Upper lobe of left lung (tissue), 4 donors: ENCODE measurements around the gene DPF3.

ENCODE experiments used
- EP300 ChIP-seq, 4 donors: sonication (generic); formaldehyde crosslinking; IDR thresholded peaks; one replicate each; pipeline ENCODE4 v1.5.1; 2017; ENCODE audit warnings: antibody characterized with exemption in 4 of 4, control low read depth in 2 of 4
- POLR2A ChIP-seq, 4 donors: fragments of 450-650 bp; IDR thresholded peaks; one replicate each; pipeline ENCODE4 v1.5.1; 2016 to 2017; ENCODE audit warnings: antibody characterized with exemption in 4 of 4, mild to moderate bottlenecking in 2 of 4
- TF ChIP-seq, protein P1 (sequence below), 6 experiments: fragments of 450-650 bp in 4 of 6; fragments of 200-600 bp in 2 of 6; sonication (generic) in 2 of 6; IDR thresholded peaks; one replicate each; pipeline ENCODE4 v1.5.1; 2016 to 2019; ENCODE audit warnings: antibody characterized with exemption in 6 of 6

DNA sequence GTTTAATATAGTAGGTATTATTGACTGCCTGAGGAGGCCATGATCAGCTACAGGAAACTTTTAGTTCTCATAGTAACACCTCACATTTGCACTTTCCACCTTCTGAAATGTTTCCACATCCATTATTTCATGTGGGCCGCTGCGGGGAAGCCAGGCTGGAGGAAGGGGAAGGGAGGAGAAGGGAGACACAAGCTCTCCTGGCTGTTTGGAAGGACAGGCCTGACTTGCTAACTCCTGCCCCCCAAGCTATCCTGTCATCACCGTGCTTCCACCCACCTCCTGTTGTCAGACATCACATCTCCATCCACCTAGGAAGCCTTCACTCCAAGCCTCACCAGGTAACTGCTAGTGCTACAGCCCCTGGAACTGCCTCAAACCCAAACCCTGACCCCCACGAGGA is 9.5 kb downstream of the DPF3 start:
- TF ChIP-seq, protein P1, sequence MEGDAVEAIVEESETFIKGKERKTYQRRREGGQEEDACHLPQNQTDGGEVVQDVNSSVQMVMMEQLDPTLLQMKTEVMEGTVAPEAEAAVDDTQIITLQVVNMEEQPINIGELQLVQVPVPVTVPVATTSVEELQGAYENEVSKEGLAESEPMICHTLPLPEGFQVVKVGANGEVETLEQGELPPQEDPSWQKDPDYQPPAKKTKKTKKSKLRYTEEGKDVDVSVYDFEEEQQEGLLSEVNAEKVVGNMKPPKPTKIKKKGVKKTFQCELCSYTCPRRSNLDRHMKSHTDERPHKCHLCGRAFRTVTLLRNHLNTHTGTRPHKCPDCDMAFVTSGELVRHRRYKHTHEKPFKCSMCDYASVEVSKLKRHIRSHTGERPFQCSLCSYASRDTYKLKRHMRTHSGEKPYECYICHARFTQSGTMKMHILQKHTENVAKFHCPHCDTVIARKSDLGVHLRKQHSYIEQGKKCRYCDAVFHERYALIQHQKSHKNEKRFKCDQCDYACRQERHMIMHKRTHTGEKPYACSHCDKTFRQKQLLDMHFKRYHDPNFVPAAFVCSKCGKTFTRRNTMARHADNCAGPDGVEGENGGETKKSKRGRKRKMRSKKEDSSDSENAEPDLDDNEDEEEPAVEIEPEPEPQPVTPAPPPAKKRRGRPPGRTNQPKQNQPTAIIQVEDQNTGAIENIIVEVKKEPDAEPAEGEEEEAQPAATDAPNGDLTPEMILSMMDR (IDR thresholded peaks at IDR 0.05) = no peak
- no peak for TF ChIP-seq POLR2A (IDR thresholded peaks at IDR 0.05)
- TF ChIP-seq EP300 (IDR thresholded peaks at IDR 0.05) = no peak
